Measurements from ENCODE around the gene OASL. TPM values are rescaled to one million over a fixed set of nuclear protein-coding genes. Genes with fewer than 3 reads are reported as not detected.

The OASL gene
- total and polyA plus RNA-seq, 10 donors, result 1.9 to 4.8 (median 3.4) TPM

- Histone ChIP-seq H3K4me1 (peaks cover 6 to 22% (median 14%) of the 10 kb centered on the region in 6 donors), H3K36me3 (no peaks in the 10 kb centered on the region), H3K4me3 (no peak overlapping the region), H3K9me3 (no peaks in the 10 kb centered on the region), H3K27me3 (replicated peaks in 1 of 7) (no peaks in the 10 kb centered on the region), H3K27ac (peak overlapping the region in 7 of 8 donors; percentile 65 to 90 (median 88))
- DNase-seq, result no peak
- WGBS, 5 donors, result 79 to 86% (median 83%) methylated on average over 10 of the region's 10 CpGs
- intact Hi-C loops (cut with DNase I; ENCODE audit: low total_unique reads), result no loop called here
- TF ChIP-seq POLR2AphosphoS5 (IDR thresholded peaks at IDR 0.05) (no peak), POLR2A (IDR thresholded peaks at IDR 0.05) (no peak), CTCF (IDR thresholded peaks at IDR 0.05 in 8 of 11, conservative IDR thresholded peaks at IDR 0.05 in 3 of 11) (no peak)
These were observed 20.2 kb upstream of the OASL start for GRCh38 chr12:121059031-121059898.

GRCh38 chr12:121057794-121058193 is 18.7 kb upstream of the OASL start:
- Histone ChIP-seq H3K36me3 (no peaks in the 10 kb centered on the region), H3K27ac (no peak overlapping the region), H3K27me3 (replicated peaks in 1 of 7) (no peaks in the 10 kb centered on the region), H3K9me3 (no peaks in the 10 kb centered on the region), H3K4me1 (peaks cover 6 to 22% (median 14%) of the 10 kb centered on the region in 6 donors), H3K4me3 (no peak overlapping the region)
- WGBS, 5 donors, result 70 to 78% (median 74%) methylated on average over 9 of the region's 9 CpGs
- TF ChIP-seq POLR2A (IDR thresholded peaks at IDR 0.05), result no peak
- TF ChIP-seq POLR2AphosphoS5 (IDR thresholded peaks at IDR 0.05), result no peak
- TF ChIP-seq CTCF (IDR thresholded peaks at IDR 0.05 in 8 of 11, conservative IDR thresholded peaks at IDR 0.05 in 3 of 11), result no peak
- DNase-seq, result no peak
- intact Hi-C loops (cut with DNase I; ENCODE audit: low total_unique reads), result no loop called here

GRCh38 chr12:121053706-121054105 is 14.7 kb upstream of the OASL start:
- no peaks in the 10 kb centered on the region for H3K9me3 ChIP-seq
- no peaks in the 10 kb centered on the region for H3K27me3 ChIP-seq (replicated peaks in 1 of 7)
- no peak overlapping the region for H3K4me3 ChIP-seq
- no peaks in the 10 kb centered on the region for H3K36me3 ChIP-seq
- DNase-seq, result no peak
- 88 to 95% (median 91%) methylated on average over 8 to 11 of the region's 11 CpGs for WGBS, 5 donors
- H3K27ac ChIP-seq, result no peak overlapping the region
- intact Hi-C loops (cut with DNase I; ENCODE audit: low total_unique reads), result no loop called here
- no peaks in the 10 kb centered on the region for H3K4me1 ChIP-seq
- TF ChIP-seq CTCF (IDR thresholded peaks at IDR 0.05 in 8 of 11, conservative IDR thresholded peaks at IDR 0.05 in 3 of 11) (no peak), POLR2A (IDR thresholded peaks at IDR 0.05) (no peak), POLR2AphosphoS5 (IDR thresholded peaks at IDR 0.05) (no peak)

- H3K4me1 ChIP-seq, result no peaks in the 10 kb centered on the region
- no peak overlapping the region for H3K4me3 ChIP-seq
- DNase-seq, result no peak
- no peaks in the 10 kb centered on the region for H3K9me3 ChIP-seq
- TF ChIP-seq POLR2AphosphoS5 (IDR thresholded peaks at IDR 0.05) (no peak), POLR2A (IDR thresholded peaks at IDR 0.05) (no peak), CTCF (IDR thresholded peaks at IDR 0.05 in 8 of 11, conservative IDR thresholded peaks at IDR 0.05 in 3 of 11) (no peak)
- intact Hi-C loops (cut with DNase I; ENCODE audit: low total_unique reads), result no loop called here
- H3K27me3 ChIP-seq (replicated peaks in 1 of 7), result no peaks in the 10 kb centered on the region
- H3K27ac ChIP-seq, result no peak overlapping the region
- no peaks in the 10 kb centered on the region for H3K36me3 ChIP-seq
- 49 to 88% (median 78%) methylated on average over 2 of the region's 2 CpGs for WGBS, 5 donors
These were observed 11.7 kb upstream of the OASL start for GRCh38 chr12:121050725-121051124.

Data from spleen (tissue), 11 donors.